Measurements from ENCODE around the gene AGAP1.

- no peak for TF ChIP-seq EZH2phosphoT487 (IDR thresholded peaks at IDR 0.05; ENCODE audit: borderline replicate concordance, low read depth, low read length)
- TF ChIP-seq, protein P1, sequence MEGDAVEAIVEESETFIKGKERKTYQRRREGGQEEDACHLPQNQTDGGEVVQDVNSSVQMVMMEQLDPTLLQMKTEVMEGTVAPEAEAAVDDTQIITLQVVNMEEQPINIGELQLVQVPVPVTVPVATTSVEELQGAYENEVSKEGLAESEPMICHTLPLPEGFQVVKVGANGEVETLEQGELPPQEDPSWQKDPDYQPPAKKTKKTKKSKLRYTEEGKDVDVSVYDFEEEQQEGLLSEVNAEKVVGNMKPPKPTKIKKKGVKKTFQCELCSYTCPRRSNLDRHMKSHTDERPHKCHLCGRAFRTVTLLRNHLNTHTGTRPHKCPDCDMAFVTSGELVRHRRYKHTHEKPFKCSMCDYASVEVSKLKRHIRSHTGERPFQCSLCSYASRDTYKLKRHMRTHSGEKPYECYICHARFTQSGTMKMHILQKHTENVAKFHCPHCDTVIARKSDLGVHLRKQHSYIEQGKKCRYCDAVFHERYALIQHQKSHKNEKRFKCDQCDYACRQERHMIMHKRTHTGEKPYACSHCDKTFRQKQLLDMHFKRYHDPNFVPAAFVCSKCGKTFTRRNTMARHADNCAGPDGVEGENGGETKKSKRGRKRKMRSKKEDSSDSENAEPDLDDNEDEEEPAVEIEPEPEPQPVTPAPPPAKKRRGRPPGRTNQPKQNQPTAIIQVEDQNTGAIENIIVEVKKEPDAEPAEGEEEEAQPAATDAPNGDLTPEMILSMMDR (conservative IDR thresholded peaks at IDR 0.05; ENCODE audit: low read length), result no peak
Observed at GRCh38 chr2:235546436-235546835, 52.6 kb downstream of the AGAP1 start.

Measured in OCI-LY7 (cell line).